HL-60/S4 treated with phorbol 12-myristate 13-acetate at 8.2 ng/mL for 4 days and 3 days (cell line): ENCODE data around the gene NOX5.

ENCODE experiments used
- in situ Hi-C: fragments of 300-500 bp; cut with MboI; formaldehyde crosslinking; loops from 2 replicates; pipeline ENCODE4 v1.15.0; 2022; ENCODE audit warnings: low sequenced_read_pairs

NOX5 gene

DNA sequence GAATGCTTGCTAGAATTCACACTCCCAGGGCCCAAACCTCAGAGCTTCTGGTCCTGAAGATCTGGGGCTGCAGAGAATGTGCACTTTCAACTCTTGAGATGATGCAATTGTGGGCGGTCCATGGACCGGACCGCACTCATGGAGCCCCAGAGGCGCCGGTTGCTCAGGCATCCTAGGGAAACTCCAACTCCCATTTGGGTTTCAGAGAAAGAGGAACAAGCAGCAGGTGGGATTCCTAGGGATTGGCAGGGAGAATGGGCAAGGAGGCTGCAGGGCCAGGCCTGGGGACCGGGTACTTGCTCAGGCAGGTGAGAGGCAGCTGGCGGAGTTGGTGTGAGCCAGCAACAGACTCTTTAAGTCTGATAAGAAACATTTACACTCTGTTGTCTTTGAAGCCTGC, 3.5 kb downstream of the NOX5 start:
- in situ Hi-C loops: no loop called here

DNA sequence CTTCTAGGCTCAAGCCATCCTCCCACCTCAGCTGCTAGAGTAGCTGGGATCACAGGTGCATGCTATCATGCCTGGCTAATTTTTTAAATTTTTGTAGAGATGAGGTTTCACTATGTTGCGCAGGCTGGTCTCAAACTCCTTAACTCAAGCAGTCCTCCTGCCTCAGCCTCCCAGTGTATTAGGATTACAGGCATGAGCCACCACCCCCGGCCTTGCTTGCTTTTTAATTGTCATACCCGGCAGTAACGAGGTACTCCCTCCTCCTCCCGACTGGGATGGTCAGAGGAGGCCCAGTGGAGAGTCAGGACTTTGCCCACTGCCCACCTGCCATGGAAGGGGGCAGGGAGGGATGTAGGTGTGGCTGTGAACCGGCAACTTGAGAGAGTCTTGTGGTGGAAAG, 4.5 kb downstream of the NOX5 start:
- in situ Hi-C loops: no loop called here

DNA sequence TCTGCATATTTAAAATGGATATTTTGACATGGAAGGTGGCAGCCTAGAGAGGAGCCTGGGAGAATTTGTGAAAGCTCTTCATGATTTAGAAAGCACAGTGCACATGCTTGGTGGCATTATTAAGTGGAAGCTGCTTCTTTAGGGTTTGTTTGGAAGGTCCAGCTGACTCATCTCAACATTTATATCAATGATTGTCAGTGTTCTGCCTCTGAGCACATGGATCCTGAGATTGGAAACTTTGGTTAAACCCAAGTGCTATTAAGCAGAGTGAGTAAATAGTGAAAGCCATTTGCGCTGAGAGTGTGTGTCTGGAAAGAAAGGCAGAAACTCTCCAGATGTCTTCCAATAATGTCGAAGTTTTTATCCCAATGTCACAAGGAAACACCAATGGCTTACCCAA, 7.4 kb downstream of the NOX5 start:
- in situ Hi-C loops: no loop called here

DNA sequence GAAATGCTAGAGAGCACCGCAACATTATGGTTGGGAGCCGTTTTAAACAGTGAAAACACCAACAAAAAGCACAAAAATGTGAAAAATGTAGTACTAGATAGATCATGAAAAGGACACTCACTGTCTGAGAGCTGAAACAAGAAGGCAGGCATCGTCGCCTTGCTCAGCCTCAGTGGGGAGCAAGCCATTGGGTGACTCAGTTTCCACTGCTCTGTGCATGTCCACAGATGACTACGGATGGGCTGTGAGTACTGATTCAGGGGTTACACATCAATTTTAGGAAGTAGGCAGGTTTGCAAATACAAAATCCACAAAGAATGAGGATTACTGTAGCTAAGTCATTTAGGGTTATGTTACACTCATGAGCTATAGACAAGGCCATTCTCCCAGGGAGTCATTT, 10.8 kb downstream of the NOX5 start:
- in situ Hi-C loops: no loop called here

DNA sequence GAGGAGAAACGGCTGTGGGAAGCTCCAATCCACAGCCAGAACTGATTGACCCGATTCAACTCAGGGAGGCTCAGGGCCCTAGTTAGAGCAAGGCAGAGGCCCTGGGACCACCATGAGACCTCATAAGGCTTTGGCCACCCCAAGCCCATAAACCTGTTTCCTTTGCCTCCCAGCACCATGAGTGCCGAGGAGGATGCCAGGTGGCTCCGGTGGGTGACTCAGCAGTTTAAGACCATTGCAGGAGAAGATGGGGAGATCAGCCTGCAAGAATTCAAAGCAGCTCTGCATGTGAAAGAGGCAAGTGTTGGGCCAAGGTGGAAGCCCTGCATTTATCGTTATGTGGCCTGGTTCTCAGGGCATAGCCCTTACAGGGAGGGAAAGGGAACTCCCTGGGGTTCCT, 11.9 kb downstream of the NOX5 start:
- in situ Hi-C loops: no loop called here

DNA sequence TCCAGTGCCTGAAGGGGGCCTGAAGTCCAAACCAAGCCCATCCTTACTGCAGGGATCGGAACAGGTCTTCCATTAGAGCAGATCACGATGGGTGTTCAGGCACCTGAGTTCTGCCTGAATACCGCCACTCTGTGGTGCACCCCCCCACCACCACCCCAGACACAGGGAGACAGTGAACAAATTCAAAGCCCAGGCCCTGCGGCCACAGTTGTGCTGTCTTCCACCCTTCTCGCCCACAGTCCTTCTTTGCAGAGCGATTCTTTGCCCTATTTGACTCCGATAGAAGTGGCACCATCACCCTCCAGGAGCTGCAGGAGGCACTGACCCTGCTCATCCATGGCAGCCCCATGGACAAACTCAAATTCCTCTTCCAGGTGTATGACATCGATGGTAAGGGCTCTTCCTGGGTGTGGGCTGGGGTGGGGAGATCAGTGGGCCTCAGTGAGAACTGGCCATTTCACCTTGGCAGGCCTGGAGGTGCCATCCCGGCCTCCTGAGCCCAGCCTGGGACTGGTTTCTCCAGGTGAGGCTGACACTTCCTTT, 13.6 kb downstream of the NOX5 start:
- in situ Hi-C loops: no loop called here

DNA sequence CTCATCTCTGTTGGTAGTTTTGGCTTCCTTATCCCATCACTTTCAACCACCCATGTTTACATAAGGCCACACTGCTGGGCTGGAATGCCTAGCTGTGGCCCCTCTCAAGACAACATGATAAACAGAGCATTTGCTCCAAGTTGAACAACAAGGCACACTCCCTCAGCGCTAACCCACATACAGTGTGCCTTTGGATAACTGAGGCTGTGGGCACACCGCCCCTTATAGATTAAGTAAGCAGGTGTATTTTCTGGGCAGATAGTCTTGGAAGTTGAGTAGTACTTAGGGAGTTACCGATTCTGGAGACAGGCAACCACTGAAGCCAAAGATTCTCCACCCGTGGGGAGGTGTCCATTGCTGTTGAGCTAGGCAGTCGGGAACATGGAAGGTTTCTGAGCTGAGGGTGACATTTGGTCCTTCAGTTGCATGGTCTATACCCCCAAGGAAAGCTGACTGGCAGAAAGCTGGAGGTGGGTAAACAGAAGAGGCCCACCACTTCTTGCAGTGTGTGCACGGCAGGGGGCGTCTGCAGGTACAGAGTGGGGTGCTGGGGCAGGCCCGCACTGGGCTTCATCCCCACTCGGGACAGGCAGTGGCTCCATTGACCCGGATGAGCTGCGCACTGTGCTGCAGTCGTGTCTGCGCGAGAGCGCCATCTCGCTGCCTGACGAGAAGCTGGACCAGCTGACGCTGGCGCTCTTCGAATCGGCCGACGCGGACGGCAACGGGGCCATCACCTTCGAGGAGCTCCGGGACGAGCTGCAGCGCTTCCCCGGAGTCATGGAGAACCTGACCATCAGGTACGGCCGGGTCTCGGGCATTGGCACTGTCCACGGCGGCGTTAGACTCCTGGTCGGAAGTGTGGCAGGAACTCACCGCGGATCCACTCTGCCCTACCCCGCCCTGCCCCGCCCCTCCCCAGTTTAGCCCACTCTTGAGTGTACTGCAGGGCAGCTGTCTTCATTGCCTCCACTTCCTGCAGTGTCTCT, 16.8 kb downstream of the NOX5 start:
- in situ Hi-C loops: no loop called here

DNA sequence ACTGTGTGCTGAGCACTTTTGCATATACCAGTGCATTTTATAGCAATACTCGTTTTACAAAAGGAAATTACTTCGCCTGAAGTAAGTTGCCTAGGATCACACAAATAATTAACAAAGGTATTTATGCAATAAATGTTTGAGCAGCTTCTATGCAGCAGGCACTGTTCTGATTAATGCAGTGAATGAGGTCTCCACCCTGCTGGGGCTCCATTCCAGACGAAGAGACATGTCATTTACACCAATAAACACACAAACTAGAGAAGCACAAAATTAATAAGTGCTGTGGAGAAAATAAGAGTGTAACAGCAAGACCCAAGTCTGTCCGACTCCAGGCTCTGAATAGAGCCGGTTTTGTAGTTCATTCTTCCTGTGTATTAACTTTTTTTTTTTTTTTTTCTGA, 17.5 kb downstream of the NOX5 start:
- in situ Hi-C loops: no loop called here

DNA sequence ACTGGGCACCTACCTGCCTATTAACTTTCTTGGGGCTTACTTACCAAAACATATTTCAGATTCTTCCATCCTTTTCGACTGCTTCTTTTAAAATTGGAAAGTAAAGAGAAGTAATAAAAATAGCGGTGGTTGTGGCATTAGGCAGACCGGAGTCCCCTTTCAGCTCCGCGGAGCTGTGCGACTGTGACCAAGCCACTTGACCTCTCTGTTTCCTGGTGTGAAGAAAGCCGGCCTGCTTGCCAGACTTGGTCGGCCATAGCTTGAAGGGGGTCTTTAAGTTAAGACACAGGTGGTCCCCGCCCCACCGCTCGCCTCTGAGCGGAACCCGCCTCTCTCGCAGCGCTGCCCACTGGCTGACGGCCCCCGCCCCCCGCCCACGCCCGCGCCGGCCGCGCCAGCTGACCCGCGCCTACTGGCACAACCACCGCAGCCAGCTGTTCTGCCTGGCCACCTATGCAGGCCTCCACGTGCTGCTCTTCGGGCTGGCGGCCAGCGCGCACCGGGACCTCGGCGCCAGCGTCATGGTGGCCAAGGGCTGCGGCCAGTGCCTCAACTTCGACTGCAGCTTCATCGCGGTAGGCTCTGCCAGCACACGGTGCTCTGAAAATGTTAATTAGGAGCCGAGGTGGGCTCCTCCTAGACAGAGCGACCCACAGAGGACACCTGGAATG, 18.3 kb downstream of the NOX5 start:
- in situ Hi-C loops: no loop called here

DNA sequence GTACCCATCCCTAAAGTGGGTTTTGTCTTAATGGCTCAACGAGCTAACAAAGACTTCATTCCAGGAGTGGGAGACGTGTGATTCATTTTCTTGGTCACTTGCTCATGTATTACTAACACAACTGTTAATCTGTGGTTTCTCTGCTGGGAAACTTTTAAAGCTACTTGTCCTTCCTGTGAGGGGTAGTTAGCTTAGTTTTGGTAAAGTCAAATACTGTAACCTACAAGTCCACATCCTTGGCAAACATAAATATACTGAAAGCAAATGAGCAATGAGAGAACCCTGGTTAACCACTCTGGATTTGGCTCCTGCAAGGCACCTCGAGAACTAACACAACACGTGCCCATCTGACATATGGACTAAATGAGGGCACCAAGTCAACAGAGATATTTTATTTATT, 19.9 kb downstream of the NOX5 start:
- in situ Hi-C loops: no loop called here

DNA sequence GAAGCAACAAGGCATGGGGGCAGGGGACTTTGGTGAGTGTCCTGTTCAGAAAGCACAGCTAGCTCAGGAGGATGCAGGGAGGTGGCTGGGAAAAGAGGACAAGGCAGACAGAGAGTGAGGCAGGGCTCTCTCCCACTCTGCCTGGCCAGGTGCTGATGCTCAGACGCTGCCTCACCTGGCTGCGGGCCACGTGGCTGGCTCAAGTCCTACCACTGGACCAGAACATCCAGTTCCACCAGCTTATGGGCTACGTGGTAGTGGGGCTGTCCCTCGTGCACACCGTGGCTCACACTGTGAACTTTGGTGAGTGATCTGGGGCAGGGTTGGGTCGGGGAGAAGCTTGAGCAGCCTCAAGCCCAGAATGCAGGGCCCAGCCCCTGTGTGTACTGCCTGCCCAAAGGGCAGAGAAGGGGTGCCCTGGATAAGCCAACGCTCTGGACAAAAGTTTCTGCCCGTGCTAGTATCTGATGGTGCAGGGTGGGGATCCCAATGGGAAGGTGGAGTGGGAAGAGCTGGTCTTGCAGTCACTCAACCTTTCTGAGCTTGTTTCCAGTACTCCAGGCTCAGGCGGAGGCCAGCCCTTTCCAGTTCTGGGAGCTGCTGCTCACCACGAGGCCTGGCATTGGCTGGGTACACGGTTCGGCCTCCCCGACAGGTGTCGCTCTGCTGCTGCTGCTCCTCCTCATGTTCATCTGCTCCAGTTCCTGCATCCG, 20.9 kb downstream of the NOX5 start:
- in situ Hi-C loops: no loop called here

DNA sequence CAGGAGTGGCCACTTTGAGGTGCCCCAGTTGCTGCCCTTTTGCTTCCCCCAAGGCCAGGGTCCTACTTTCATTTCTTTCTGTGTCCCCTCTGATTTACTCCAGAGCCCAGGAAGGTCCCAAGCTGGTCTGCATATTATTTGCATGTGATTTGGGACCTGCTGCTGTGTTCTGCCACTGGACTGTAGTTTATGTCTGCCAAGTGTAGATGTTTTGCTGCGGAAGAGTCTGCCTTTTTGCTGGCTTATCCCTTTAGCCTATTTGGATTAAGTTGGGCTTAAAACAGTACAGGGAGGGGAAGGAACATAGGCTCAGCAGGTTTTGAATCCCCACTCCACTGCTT, 21.4 kb downstream of the NOX5 start:
- in situ Hi-C loops: no loop called here

DNA sequence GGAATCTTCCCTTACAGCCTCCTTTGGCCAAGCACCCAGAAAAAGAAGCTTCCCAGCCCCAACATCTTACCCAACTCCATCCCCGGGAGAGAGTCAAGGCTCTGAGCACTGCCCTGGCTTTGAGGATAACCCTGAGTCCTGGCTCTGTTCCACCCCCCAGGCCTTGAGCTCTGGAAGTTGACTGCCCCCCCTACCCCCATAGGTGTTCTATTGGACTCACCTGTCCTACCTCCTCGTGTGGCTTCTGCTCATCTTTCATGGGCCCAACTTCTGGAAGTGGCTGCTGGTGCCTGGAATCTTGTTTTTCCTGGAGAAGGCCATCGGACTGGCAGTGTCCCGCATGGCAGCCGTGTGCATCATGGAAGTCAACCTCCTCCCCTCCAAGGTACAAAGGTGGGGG, 22.3 kb downstream of the NOX5 start:
- in situ Hi-C loops: no loop called here

DNA sequence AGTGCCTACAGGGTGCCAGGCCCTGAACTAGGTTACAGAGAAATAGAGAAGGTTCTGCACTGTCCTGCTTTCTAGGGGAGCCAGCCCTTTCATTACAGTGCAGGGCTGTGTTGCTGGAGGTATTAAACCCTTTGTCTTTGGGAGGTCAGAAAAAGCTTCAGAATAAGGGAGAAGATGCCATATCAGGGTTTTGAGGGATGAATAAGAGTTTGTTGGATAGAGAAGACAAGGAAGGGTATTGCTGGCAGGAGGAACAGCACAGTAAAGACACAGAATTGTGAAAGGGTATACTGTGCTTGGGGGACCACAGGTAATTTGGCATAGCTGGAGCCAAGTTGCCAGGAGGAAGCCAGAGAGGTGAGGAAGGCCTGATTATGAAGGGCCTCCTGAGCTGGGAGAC, 23.0 kb downstream of the NOX5 start:
- in situ Hi-C loops: no loop called here

DNA sequence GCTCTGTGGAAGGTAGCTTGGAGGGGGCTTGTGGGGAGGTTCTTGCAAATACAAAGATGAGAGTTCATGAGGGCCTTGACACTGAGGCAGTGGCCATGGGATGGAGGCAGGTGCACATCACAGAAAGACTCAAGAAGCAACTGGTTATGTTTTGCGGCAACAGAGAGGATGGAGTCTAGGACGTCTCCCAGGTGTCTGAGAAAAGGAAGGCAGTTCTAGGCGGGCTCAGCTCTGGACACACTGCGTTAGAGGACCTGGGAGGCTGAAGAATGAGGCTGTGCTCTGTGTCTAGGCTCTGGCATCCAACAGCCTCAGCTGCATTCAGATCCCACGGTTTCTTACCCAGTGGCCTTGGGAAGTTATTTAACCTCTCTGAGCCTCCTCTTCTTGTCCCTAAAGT, 23.5 kb downstream of the NOX5 start:
- in situ Hi-C loops: no loop called here

DNA sequence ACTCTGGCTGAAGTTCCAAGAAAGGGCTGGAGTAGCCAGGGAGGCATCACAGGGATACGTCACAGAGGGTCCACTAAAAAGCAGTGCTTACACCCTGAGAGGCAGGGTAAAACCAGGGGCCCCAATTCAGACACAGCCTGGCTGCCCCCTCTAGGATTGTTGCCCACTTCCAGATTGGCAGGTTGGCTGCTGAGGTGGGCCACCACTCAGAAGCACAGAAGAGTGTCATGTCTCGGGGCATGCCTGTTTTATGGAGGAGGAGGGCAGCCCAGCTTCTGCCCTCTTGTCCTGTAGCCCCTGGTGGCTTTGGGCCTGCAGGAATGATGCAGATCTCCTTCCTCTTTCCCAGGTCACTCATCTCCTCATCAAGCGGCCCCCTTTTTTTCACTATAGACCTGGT, 24.0 kb downstream of the NOX5 start:
- in situ Hi-C loops: no loop called here

DNA sequence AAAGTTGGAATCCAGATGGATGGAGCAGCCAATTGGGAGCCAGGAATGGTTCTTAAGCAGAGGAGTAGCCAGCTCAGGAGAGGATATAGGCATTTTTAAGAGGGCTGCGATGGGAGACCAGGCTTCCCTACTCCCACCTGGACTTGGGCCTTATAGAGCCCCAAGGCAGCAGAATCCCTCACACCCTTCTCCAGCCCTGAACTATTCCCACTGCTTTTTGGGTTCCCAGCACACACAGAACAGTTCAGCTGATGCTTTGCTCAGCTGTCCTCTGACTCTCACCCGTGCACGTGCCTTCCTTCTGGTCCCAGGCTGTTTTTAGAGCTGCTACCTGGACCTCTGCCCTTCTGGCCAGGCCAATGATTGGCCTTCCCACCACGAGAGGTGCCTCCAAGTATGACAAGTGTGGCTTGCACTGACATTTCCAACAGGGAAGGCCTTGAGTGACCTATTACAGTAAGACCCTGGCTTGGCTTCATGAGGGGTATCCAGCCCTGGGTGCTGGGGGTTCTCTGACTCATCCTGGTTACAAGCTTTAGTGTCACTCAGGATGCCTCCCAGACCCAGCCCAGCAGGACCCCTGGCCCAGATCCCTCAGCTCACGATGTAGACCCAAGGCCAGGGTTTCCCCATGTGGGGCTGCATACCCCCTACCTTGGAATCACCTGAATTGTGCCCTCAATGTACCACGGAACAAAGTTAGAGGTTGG, 25.2 kb downstream of the NOX5 start:
- in situ Hi-C loops: no loop called here

DNA sequence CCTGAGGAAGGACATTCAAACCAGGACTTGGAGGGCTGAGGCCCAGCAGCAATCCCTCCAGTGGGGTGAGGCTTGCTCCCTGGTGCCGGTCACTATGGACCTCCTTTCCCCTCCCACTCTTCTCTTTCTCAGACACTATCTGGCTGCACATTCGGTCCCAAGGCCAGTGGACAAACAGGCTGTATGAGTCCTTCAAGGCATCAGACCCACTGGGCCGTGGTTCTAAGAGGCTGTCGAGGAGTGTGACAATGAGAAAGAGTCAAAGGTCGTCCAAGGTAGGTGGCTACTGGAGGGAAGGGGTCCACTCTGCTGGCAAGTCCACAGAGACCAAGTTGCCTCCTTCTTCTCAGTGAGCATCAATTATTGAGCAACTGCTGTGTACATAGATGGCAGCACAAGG, 28.0 kb downstream of the NOX5 start:
- in situ Hi-C loops: no loop called here

DNA sequence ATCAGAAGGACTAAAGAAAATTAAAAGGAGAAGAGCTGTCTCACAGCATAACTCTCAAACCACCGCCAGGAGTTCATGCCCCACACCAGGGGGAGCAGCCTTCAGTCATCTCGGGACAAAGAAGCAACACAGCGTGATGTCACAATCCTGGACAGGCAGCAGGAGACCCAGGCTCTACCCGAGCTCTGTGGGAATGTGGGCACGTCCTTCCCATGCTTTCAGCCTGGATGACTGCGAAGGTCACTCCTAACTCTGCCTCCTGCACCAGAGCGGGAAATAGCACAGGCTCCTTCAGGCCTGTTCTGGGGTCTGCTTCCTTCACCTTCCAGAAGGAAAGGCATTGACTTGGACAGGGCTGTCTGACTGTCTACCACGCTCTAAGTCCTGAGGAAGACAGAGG, 31.3 kb downstream of the NOX5 start:
- in situ Hi-C loops: no loop called here

DNA sequence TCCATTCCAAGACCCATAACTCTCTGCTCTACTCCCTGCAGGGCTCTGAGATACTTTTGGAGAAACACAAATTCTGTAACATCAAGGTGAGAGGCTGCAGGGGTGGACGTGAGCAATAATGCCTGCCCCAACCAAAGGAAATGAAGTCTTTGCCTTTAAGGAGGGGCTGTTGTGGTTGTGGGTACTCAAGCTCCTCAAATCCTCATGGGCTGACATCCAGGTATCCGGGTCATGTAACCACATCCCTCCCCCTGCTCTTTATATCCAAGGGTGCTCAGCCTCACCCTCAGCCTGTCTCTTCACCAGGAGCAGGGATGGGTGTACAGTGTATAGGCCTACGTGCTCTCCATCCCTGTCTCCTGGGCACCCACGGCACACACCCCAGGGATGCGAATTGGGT, 32.3 kb downstream of the NOX5 start:
- in situ Hi-C loops: no loop called here

DNA sequence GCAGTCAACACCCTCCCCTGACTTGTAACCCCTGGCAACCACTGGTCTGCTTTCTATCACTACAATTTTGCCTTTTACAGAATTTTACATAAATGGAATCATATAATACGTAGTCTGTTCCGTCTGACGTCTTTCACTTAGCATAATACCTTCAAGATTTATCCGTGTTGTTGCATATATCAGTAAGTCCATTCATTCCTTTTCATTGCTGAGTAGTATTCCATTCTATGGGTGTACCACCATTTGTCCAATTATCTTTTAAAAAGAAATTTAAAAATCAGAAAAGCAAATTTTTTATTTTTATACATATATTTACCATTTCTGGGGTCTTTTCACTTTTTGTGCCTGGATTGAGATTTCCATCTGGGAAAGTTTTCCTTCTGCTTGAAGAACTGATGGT, 35.5 kb downstream of the NOX5 start:
- in situ Hi-C loops: no loop called here
